K562 (cell line): ENCODE data around the gene TPGS1. TPM values are rescaled to one million over a fixed set of nuclear protein-coding genes. Genes with fewer than 3 reads are reported as not detected.

Source experiments
- ATF1 ChIP-seq, 2 experiments: fragments of 450-650 bp in 1 of 2; IDR thresholded peaks; 2 replicates each; pipeline ENCODE4 v1.6.1; 2016; ENCODE audit warnings: missing compliant biosample characterization in 1 of 2, missing genetic modification characterization in 1 of 2
- C11orf30 ChIP-seq: fragments of 450-650 bp; IDR thresholded peaks from 2 replicates; pipeline ENCODE4 v1.6.1; 2016; ENCODE audit warnings: low read depth, mild to moderate bottlenecking
- CCAR2 ChIP-seq: fragments of 200-400 bp; formaldehyde crosslinking; IDR thresholded peaks from 2 replicates; pipeline ENCODE4 v1.6.1; 2017; ENCODE audit warnings: mild to moderate bottlenecking, low read depth, low read length
- CEBPB ChIP-seq: fragments of 450-650 bp; IDR thresholded peaks from 2 replicates; pipeline ENCODE4 v1.6.1; 2016; ENCODE audit warnings: missing genetic modification characterization, missing compliant biosample characterization
- CREBBP ChIP-seq: IDR thresholded peaks from one replicate; pipeline ENCODE4 v1.6.1; 2012; ENCODE audit warnings: low read depth, mild to moderate bottlenecking, control low read depth, inconsistent platforms, low read length
- CSDE1 ChIP-seq, 2 experiments: fragments of 450-650 bp; IDR thresholded peaks; 2 replicates each; pipeline ENCODE4 v1.6.1; 2016; ENCODE audit warnings: mild to moderate bottlenecking in 1 of 2
- L3MBTL2 ChIP-seq: fragments of 450-650 bp; IDR thresholded peaks from 2 replicates; pipeline ENCODE4 v1.6.1; 2016; ENCODE audit warnings: mild to moderate bottlenecking, moderate library complexity
- LCOR ChIP-seq: sonication (generic); formaldehyde crosslinking; IDR thresholded peaks from 2 replicates; pipeline ENCODE4 v1.8.0; 2022; ENCODE audit warnings: mild to moderate bottlenecking, missing genetic modification reagents
- MYC ChIP-seq, 2 experiments: fragments of 250-450 bp in 1 of 2; sonication (Bioruptor Pico) in 1 of 2; IDR thresholded peaks; 2 replicates each; pipeline versions ENCODE4 v1.5.1 to v1.6.1; 2012 to 2021; ENCODE audit warnings: low read depth in 2 of 2, borderline replicate concordance in 1 of 2, improper control_type of control experiment in 1 of 2, low read length in 1 of 2, mild to moderate bottlenecking in 1 of 2, moderate library complexity in 1 of 2
- NELFE ChIP-seq: IDR thresholded peaks from 2 replicates; pipeline ENCODE4 v1.6.1; 2011; ENCODE audit warnings: mild to moderate bottlenecking; ENCODE audit not compliant: insufficient read depth, insufficient read length
- SMARCA5 ChIP-seq: fragments of 450-650 bp; IDR thresholded peaks from 2 replicates; pipeline ENCODE4 v1.6.1; 2016
- TCF3 ChIP-seq: sonication (generic); formaldehyde crosslinking; IDR thresholded peaks from 2 replicates; pipeline ENCODE4 v1.4.0; 2020; ENCODE audit warnings: mild to moderate bottlenecking, missing genetic modification reagents
- ZBTB40 ChIP-seq, 2 experiments: fragments of 450-650 bp in 1 of 2; sonication (generic) in 1 of 2; formaldehyde crosslinking in 1 of 2; IDR thresholded peaks; 2 replicates each; pipeline versions ENCODE4 v1.7.1 to v1.9.0; 2016 to 2022; ENCODE audit warnings: inconsistent platforms in 1 of 2, mild to moderate bottlenecking in 1 of 2, missing genetic modification reagents in 1 of 2
- polyA plus RNA-seq, 8 experiments: library from polyadenylated mRNA; depleted of rRNA in 4 of 8; stranded (reverse) in 5 of 8; unstranded in 3 of 8; fragments of >200 nt; fragmentation: Nextera tagmentation in 2 of 8; fragmentation: Illumina TruSeq in 1 of 8; extraction: Ambion mirVana in 2 of 8; extraction: Trizol in 1 of 8; gene quantifications; 2 replicates each; pipeline versions ENCODE4 v1.2.1 to v1.2.3, GENCODE V29; 2011 to 2014; ENCODE audit warnings: inconsistent platforms in 1 of 8, missing spikeins in 1 of 8
- total RNA-seq, 7 experiments: library from RNA; depleted of rRNA in 6 of 7; stranded (reverse); fragments of >200 nt in 6 of 7; fragmentation: Illumina TruSeq in 2 of 7; extraction: Trizol in 2 of 7; gene quantifications; 2 replicates each; pipeline versions ENCODE4 v1.2.1 to v1.2.3, GENCODE V29; 2011 to 2021; ENCODE audit warnings: low replicate concordance in 1 of 7
- TF ChIP-seq, protein P1 (sequence below): sonication (generic); formaldehyde crosslinking; IDR thresholded peaks from 2 replicates; pipeline ENCODE4 v1.8.0; 2022; ENCODE audit warnings: mild to moderate bottlenecking, missing genetic modification reagents

Gene TPGS1
- total and polyA plus RNA-seq, 9 of the 15 experiments (the other 6 are each of a cell fraction or from before 2014, with no cell fraction given): 0.30 to 31.6 (median 1.2) TPM; not detected in 2

GRCh38 chr19:510606-511100 is 3.4 kb downstream of the TPGS1 start (continued):
- no peak for TF ChIP-seq C11orf30
- TF ChIP-seq CCAR2: no peak
- TF ChIP-seq TCF3: peak; percentile 53; the same call in 1 of the 2 replicates
- TF ChIP-seq CSDE1 (IDR thresholded peaks at IDR 0.05): no peak; a peak in 1 of 4 replicates
- TF ChIP-seq SMARCA5: no peak
- no peak for TF ChIP-seq CREBBP
- TF ChIP-seq, protein P1, sequence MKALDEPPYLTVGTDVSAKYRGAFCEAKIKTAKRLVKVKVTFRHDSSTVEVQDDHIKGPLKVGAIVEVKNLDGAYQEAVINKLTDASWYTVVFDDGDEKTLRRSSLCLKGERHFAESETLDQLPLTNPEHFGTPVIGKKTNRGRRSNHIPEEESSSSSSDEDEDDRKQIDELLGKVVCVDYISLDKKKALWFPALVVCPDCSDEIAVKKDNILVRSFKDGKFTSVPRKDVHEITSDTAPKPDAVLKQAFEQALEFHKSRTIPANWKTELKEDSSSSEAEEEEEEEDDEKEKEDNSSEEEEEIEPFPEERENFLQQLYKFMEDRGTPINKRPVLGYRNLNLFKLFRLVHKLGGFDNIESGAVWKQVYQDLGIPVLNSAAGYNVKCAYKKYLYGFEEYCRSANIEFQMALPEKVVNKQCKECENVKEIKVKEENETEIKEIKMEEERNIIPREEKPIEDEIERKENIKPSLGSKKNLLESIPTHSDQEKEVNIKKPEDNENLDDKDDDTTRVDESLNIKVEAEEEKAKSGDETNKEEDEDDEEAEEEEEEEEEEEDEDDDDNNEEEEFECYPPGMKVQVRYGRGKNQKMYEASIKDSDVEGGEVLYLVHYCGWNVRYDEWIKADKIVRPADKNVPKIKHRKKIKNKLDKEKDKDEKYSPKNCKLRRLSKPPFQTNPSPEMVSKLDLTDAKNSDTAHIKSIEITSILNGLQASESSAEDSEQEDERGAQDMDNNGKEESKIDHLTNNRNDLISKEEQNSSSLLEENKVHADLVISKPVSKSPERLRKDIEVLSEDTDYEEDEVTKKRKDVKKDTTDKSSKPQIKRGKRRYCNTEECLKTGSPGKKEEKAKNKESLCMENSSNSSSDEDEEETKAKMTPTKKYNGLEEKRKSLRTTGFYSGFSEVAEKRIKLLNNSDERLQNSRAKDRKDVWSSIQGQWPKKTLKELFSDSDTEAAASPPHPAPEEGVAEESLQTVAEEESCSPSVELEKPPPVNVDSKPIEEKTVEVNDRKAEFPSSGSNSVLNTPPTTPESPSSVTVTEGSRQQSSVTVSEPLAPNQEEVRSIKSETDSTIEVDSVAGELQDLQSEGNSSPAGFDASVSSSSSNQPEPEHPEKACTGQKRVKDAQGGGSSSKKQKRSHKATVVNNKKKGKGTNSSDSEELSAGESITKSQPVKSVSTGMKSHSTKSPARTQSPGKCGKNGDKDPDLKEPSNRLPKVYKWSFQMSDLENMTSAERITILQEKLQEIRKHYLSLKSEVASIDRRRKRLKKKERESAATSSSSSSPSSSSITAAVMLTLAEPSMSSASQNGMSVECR (CRISPR knock-in tag): peak; percentile 96
- no peak for TF ChIP-seq ATF1 (CRISPR knock-in tag; IDR thresholded peaks at IDR 0.05)
- peak; percentile 34; the same call in 1 of the 2 replicates for TF ChIP-seq ATF1 (tag; IDR thresholded peaks at IDR 0.05)
- peak; percentile 93 for TF ChIP-seq MYC (IDR thresholded peaks at IDR 0.05; ENCODE audit: low read depth, low read length)
- TF ChIP-seq MYC (CRISPR knock-in tag; IDR thresholded peaks at IDR 0.05; ENCODE audit: borderline replicate concordance, low read depth): no peak
- no peak for TF ChIP-seq CEBPB
- no peak for TF ChIP-seq ZBTB40 (IDR thresholded peaks at IDR 0.05)
- TF ChIP-seq ZBTB40 (CRISPR knock-in tag; IDR thresholded peaks at IDR 0.05): no peak
- TF ChIP-seq L3MBTL2: peak; percentile 85
- TF ChIP-seq NELFE: no peak
- peak; percentile 56; the same call in 1 of the 2 replicates for TF ChIP-seq LCOR (CRISPR knock-in tag)
